Activated T-helper 2 cell treated with anti-CD3 and anti-CD28 coated beads, Interferon-gamma antibody, Interleukin-2, Interleukin-4, amounts not matched to agents 10 μg/mL and 5 μg/mL and 100 μg/mL, durations not matched to agents 14 hours and 24 hours and 36 hours (primary cell): Measurements from ENCODE around the gene RHOC. TPM values are rescaled to one million over a fixed set of nuclear protein-coding genes. Genes with fewer than 3 reads are reported as not detected.
A peak's percentile ranks its signal among the peaks of the same experiment; 100 is the strongest.

Experiments used
- DNase-seq: peaks from one replicate; pipeline ENCODE4 v3.0.0; 2021; ENCODE audit warnings: low spot score
- H3K27ac Mint-ChIP-seq: one replicate; pipeline ENCODE4 v1.8.0; 2021; ENCODE audit warnings: mixed read lengths
- H3K27me3 Mint-ChIP-seq: one replicate; pipeline ENCODE4 v1.8.0; 2021; ENCODE audit warnings: low read depth, mixed read lengths
- H3K36me3 Mint-ChIP-seq: one replicate; pipeline ENCODE4 v1.8.0; 2021; ENCODE audit warnings: low read depth, mixed read lengths
- H3K4me1 Mint-ChIP-seq: one replicate; pipeline ENCODE4 v1.8.0; 2021; ENCODE audit warnings: low read depth, mixed read lengths
- H3K4me3 Mint-ChIP-seq: one replicate; pipeline ENCODE4 v1.8.0; 2021; ENCODE audit warnings: low read depth, mild to moderate bottlenecking, moderate library complexity, mixed read lengths
- H3K9me3 Mint-ChIP-seq: one replicate; pipeline ENCODE4 v1.8.0; 2021; ENCODE audit warnings: mixed read lengths
- intact Hi-C: fragments of 100-400 bp; cut with micrococcal nuclease; formaldehyde crosslinking; loops from one replicate; pipeline ENCODE4 v1.15.1; 2023
- total RNA-seq: library from RNA; stranded (reverse); gene quantifications from 2 replicates; pipeline ENCODE4 v1.2.3, GENCODE V29; 2022

The RHOC gene
- total RNA-seq, 1 donor from 2014 or later: 74.7 TPM

- DNase-seq: peak; percentile 71
- intact Hi-C loops: loop anchor here (1.0 to 10.0 kb wide), 4 partner anchors 31 to 1080 kb away; partner anchors contain the start of genes MOV10 and WNT2B
- Mint-ChIP-seq H3K4me1 (peaks cover 59% of the 10 kb centered on the region), H3K27ac (peak overlapping the region; percentile 88), H3K27me3 (peaks cover 15% of the 10 kb centered on the region), H3K9me3 (no peaks in the 10 kb centered on the region), H3K4me3 (peak overlapping the region; percentile 78), H3K36me3 (peaks cover 25% of the 10 kb centered on the region)
These were observed 1.8 kb downstream of the RHOC start for GRCh38 chr1:112704934-112705627.

- H3K9me3 Mint-ChIP-seq: no peaks in the 10 kb centered on the region
- peak overlapping the region; percentile 88 for H3K27ac Mint-ChIP-seq
- intact Hi-C loops: loop anchor here (1.0 to 10.0 kb wide), 3 partner anchors 30 to 1080 kb away; partner anchors contain the start of genes MOV10 and WNT2B
- H3K27me3 Mint-ChIP-seq: peaks cover 13% of the 10 kb centered on the region
- H3K4me1 Mint-ChIP-seq: peaks cover 61% of the 10 kb centered on the region
- H3K4me3 Mint-ChIP-seq: peak overlapping the region; percentile 78
- DNase-seq: no peak
- H3K36me3 Mint-ChIP-seq: peaks cover 32% of the 10 kb centered on the region
These were observed 2.5 kb downstream of the RHOC start for GRCh38 chr1:112704391-112704933.

- no peak for DNase-seq
- peak overlapping the region; percentile 88 for H3K27ac Mint-ChIP-seq
- H3K9me3 Mint-ChIP-seq: no peaks in the 10 kb centered on the region
- peaks cover 61% of the 10 kb centered on the region for H3K4me1 Mint-ChIP-seq
- no peak overlapping the region for H3K4me3 Mint-ChIP-seq
- H3K27me3 Mint-ChIP-seq: peaks cover 10% of the 10 kb centered on the region
- H3K36me3 Mint-ChIP-seq: peaks cover 39% of the 10 kb centered on the region
- intact Hi-C loops: loop anchor here (1.0 to 10.0 kb wide), 3 partner anchors 29 to 1081 kb away; partner anchors contain the start of genes MOV10 and WNT2B
These were observed 3.2 kb downstream of the RHOC start for GRCh38 chr1:112703706-112704105.

GRCh38 chr1:112702420-112703261 is 4.3 kb downstream of the RHOC start:
- DNase-seq: no peak
- intact Hi-C loops: loop anchor here (10.0 kb wide), 1 partner anchor 1082 kb away; no protein-coding TSS in a partner anchor
- peak overlapping the region; percentile 14 for H3K4me3 Mint-ChIP-seq
- peaks cover 1% of the 10 kb centered on the region for H3K27me3 Mint-ChIP-seq
- peak overlapping the region; percentile 42 for H3K27ac Mint-ChIP-seq
- H3K36me3 Mint-ChIP-seq: peaks cover 42% of the 10 kb centered on the region
- H3K4me1 Mint-ChIP-seq: peaks cover 61% of the 10 kb centered on the region
- H3K9me3 Mint-ChIP-seq: no peaks in the 10 kb centered on the region

- intact Hi-C loops: loop anchor here (10.0 kb wide), 1 partner anchor 1083 kb away; no protein-coding TSS in a partner anchor
- H3K36me3 Mint-ChIP-seq: peaks cover 42% of the 10 kb centered on the region
- DNase-seq: no peak
- H3K9me3 Mint-ChIP-seq: no peaks in the 10 kb centered on the region
- no peak overlapping the region for H3K4me3 Mint-ChIP-seq
- peaks cover 61% of the 10 kb centered on the region for H3K4me1 Mint-ChIP-seq
- peak overlapping the region; percentile 88 for H3K27ac Mint-ChIP-seq
- no peaks in the 10 kb centered on the region for H3K27me3 Mint-ChIP-seq
These were observed 4.9 kb downstream of the RHOC start for GRCh38 chr1:112702067-112702395.

GRCh38 chr1:112701227-112702066 is 5.5 kb downstream of the RHOC start:
- H3K27me3 Mint-ChIP-seq: no peaks in the 10 kb centered on the region
- H3K27ac Mint-ChIP-seq: peak overlapping the region; percentile 88
- peaks cover 61% of the 10 kb centered on the region for H3K4me1 Mint-ChIP-seq
- H3K36me3 Mint-ChIP-seq: peaks cover 46% of the 10 kb centered on the region
- no peak for DNase-seq
- H3K9me3 Mint-ChIP-seq: no peaks in the 10 kb centered on the region
- peak overlapping the region; percentile 22 for H3K4me3 Mint-ChIP-seq
- intact Hi-C loops: loop anchor here (10.0 kb wide), 1 partner anchor 1083 kb away; no protein-coding TSS in a partner anchor

- Mint-ChIP-seq H3K4me1 (peaks cover 56% of the 10 kb centered on the region), H3K36me3 (peaks cover 49% of the 10 kb centered on the region), H3K9me3 (no peaks in the 10 kb centered on the region), H3K27ac (peak overlapping the region; percentile 88), H3K4me3 (peak overlapping the region; percentile 22), H3K27me3 (no peaks in the 10 kb centered on the region)
- DNase-seq: peak; percentile 64
- intact Hi-C loops: loop anchor here (10.0 kb wide), 1 partner anchor 1084 kb away; no protein-coding TSS in a partner anchor
These were observed 6.4 kb downstream of the RHOC start for GRCh38 chr1:112700290-112701226.

GRCh38 chr1:112699425-112700144 is 7.3 kb downstream of the RHOC start:
- H3K9me3 Mint-ChIP-seq: no peaks in the 10 kb centered on the region
- DNase-seq: no peak
- no peak overlapping the region for H3K4me3 Mint-ChIP-seq
- H3K27me3 Mint-ChIP-seq: no peaks in the 10 kb centered on the region
- peaks cover 58% of the 10 kb centered on the region for H3K36me3 Mint-ChIP-seq
- intact Hi-C loops: loop anchor here (10.0 kb wide), 1 partner anchor 1085 kb away; no protein-coding TSS in a partner anchor
- H3K4me1 Mint-ChIP-seq: peaks cover 46% of the 10 kb centered on the region
- peak overlapping the region; percentile 88 for H3K27ac Mint-ChIP-seq

GRCh38 chr1:112698366-112699310 is 8.3 kb downstream of the RHOC start:
- Mint-ChIP-seq H3K4me1 (peaks cover 38% of the 10 kb centered on the region), H3K27ac (peak overlapping the region; percentile 16), H3K36me3 (peaks cover 58% of the 10 kb centered on the region)

GRCh38 chr1:112697781-112698201 is 9.1 kb downstream of the RHOC start:
- H3K9me3 Mint-ChIP-seq: no peaks in the 10 kb centered on the region
- H3K4me1 Mint-ChIP-seq: peaks cover 34% of the 10 kb centered on the region
- H3K27me3 Mint-ChIP-seq: no peaks in the 10 kb centered on the region
- peaks cover 57% of the 10 kb centered on the region for H3K36me3 Mint-ChIP-seq
- intact Hi-C loops: no loop called here
- no peak overlapping the region for H3K27ac Mint-ChIP-seq
- H3K4me3 Mint-ChIP-seq: no peak overlapping the region
- no peak for DNase-seq

More at GRCh38 chr1:112698366-112699310, 8.3 kb downstream of the RHOC start:
- no peaks in the 10 kb centered on the region for H3K27me3 Mint-ChIP-seq
- no peak for DNase-seq
- H3K4me3 Mint-ChIP-seq: no peak overlapping the region
- H3K9me3 Mint-ChIP-seq: no peaks in the 10 kb centered on the region
- intact Hi-C loops: no loop called here
